IMR-90 (cell line): ENCODE results near the gene SRGAP3. TPM values are rescaled to one million over a fixed set of nuclear protein-coding genes. Genes with fewer than 3 reads are reported as not detected.

ENCODE experiments used
- ATAC-seq: fragments of 200-7000 bp; cut with Tn5 transposase; 2 replicates; pipeline ENCODE4 v1.9.1; 2020; ENCODE audit warnings: low read depth, mild to moderate bottlenecking, moderate library complexity
- BruUV-seq: library from RNA; stranded (reverse); fragments of 400-500 nt; replicated peaks from 2 replicates; lab custom pipeline; 2021; lab: Mats Ljungman, UMichigan
- CTCF ChIA-PET: fragments of 300-600 bp; formaldehyde crosslinking; extraction: SDS; loops from one replicate; lab custom pipeline; 2021; ENCODE audit warnings: antibody characterized with exemption; lab: Yijun Ruan, JAX
- POLR2A ChIA-PET: fragments of 300-600 bp; sonication (Branson Sonifier 250); formaldehyde crosslinking; loops from one replicate; lab custom pipeline; 2022; ENCODE audit warnings: antibody characterized with exemption; ENCODE audit not compliant: unreplicated experiment; lab: Charles Lee
- DNase-seq: peaks from one replicate; pipeline ENCODE4 v3.0.0; 2013
- H2AFZ ChIP-seq: replicated peaks from 2 replicates; pipeline ENCODE3; 2013; ENCODE audit warnings: low read length, mild to moderate bottlenecking; ENCODE audit not compliant: poor library complexity
- H2AK5ac ChIP-seq: 2 replicates; pipeline ENCODE4 v1.6.1; 2013; ENCODE audit warnings: low read depth, low read length, inconsistent platforms
- H2AK9ac ChIP-seq: replicated peaks from 2 replicates; pipeline ENCODE3; 2013; ENCODE audit warnings: mild to moderate bottlenecking, low read depth, low read length, moderate library complexity; ENCODE audit not compliant: poor library complexity
- H2BK120ac ChIP-seq: 2 replicates; pipeline ENCODE4 v1.6.1; 2013; ENCODE audit warnings: low read depth, low read length, inconsistent platforms
- H2BK15ac ChIP-seq: 3 replicates; pipeline ENCODE4 v1.6.1; 2013; ENCODE audit warnings: low read depth, low read length, inconsistent platforms
- H2BK20ac ChIP-seq: 2 replicates; pipeline ENCODE4 v1.6.1; 2013; ENCODE audit warnings: low read depth, mild to moderate bottlenecking, inconsistent platforms, low read length, moderate library complexity
- H2BK5ac ChIP-seq: 2 replicates; pipeline ENCODE4 v1.6.1; 2013; ENCODE audit warnings: mild to moderate bottlenecking, low read depth, low read length, inconsistent platforms; ENCODE audit not compliant: poor library complexity, severe bottlenecking
- H3K14ac ChIP-seq: replicated peaks from 2 replicates; pipeline ENCODE4 v1.6.1; 2013; ENCODE audit warnings: low read depth, low read length, inconsistent platforms
- H3K18ac ChIP-seq: 2 replicates; pipeline ENCODE4 v1.6.1; 2013; ENCODE audit warnings: low read depth, low read length, control low read depth
- H3K23ac ChIP-seq: 2 replicates; pipeline ENCODE4 v1.6.1; 2013; ENCODE audit warnings: low read depth, low read length, inconsistent platforms
- H3K27ac ChIP-seq: 2 replicates; pipeline ENCODE4 v1.5.1; 2013; ENCODE audit warnings: mild to moderate bottlenecking, control low read depth, low read length; ENCODE audit not compliant: insufficient read depth
- H3K27me3 ChIP-seq: 2 replicates; pipeline ENCODE4 v1.6.1; 2013; ENCODE audit warnings: low read length; ENCODE audit not compliant: control insufficient read depth, insufficient read depth
- H3K36me3 ChIP-seq: 2 replicates; pipeline ENCODE4 v1.6.1; 2013; ENCODE audit warnings: low read length, mixed read lengths; ENCODE audit not compliant: control insufficient read depth, insufficient read depth
- H3K4ac ChIP-seq: 2 replicates; pipeline ENCODE4 v1.6.1; 2013; ENCODE audit warnings: low read depth, low read length, inconsistent platforms
- H3K4me1 ChIP-seq: 2 replicates; pipeline ENCODE4 v1.6.1; 2013; ENCODE audit warnings: low read length, mixed read lengths; ENCODE audit not compliant: control insufficient read depth, insufficient read depth
- H3K4me2 ChIP-seq: 2 replicates; pipeline ENCODE4 v1.6.1; 2013; ENCODE audit warnings: low read depth, mild to moderate bottlenecking, control low read depth, low read length, moderate library complexity
- H3K4me3 ChIP-seq: 2 replicates; pipeline ENCODE4 v1.5.1; 2013; ENCODE audit warnings: low read depth, mild to moderate bottlenecking, control low read depth, low read length, moderate library complexity; ENCODE audit not compliant: insufficient read depth
- H3K56ac ChIP-seq: 2 replicates; pipeline ENCODE4 v1.6.1; 2013; ENCODE audit warnings: low read length, inconsistent platforms; ENCODE audit not compliant: insufficient read depth; ENCODE audit errors: extremely low read depth
- H3K79me1 ChIP-seq, 2 experiments: 2 replicates each; pipeline ENCODE4 v1.6.1; 2013; ENCODE audit warnings: low read length in 2 of 2, inconsistent platforms in 1 of 2, low read depth in 1 of 2
- H3K9ac ChIP-seq: 2 replicates; pipeline ENCODE4 v1.6.1; 2013; ENCODE audit warnings: low read depth, low read length, control low read depth
- H3K9me1 ChIP-seq: 2 replicates; pipeline ENCODE4 v1.6.1; 2013; ENCODE audit warnings: low read length, inconsistent platforms; ENCODE audit not compliant: insufficient read depth
- H3K9me3 ChIP-seq: 2 replicates; pipeline ENCODE4 v1.6.1; 2013; ENCODE audit warnings: low read length; ENCODE audit not compliant: control insufficient read depth, insufficient read depth
- H4K20me1 ChIP-seq: 2 replicates; pipeline ENCODE4 v1.6.1; 2013; ENCODE audit warnings: low read length, inconsistent platforms; ENCODE audit not compliant: insufficient read depth
- H4K5ac ChIP-seq: 2 replicates; pipeline ENCODE4 v1.6.1; 2013; ENCODE audit warnings: mild to moderate bottlenecking, low read depth, low read length, control low read depth
- H4K8ac ChIP-seq, 2 experiments: 2 replicates each; pipeline ENCODE4 v1.6.1; 2013; ENCODE audit warnings: low read depth in 2 of 2, low read length in 2 of 2, control low read depth in 1 of 2, inconsistent platforms in 1 of 2
- H4K91ac ChIP-seq: 2 replicates; pipeline ENCODE4 v1.6.1; 2013; ENCODE audit warnings: low read depth, low read length, inconsistent platforms; ENCODE audit not compliant: insufficient read depth
- BHLHE40 ChIP-seq: fragments of 150-350 bp; IDR thresholded peaks from 2 replicates; pipeline ENCODE4 v1.6.1; 2016; ENCODE audit warnings: mild to moderate bottlenecking, low read depth, low read length
- CEBPB ChIP-seq: IDR thresholded peaks from 2 replicates; pipeline ENCODE4 v1.6.1; 2012; ENCODE audit warnings: low read depth, low read length, improper control_type of control experiment
- CHD1 ChIP-seq: IDR thresholded peaks from 2 replicates; pipeline ENCODE4 v1.6.1; 2012; ENCODE audit warnings: low read depth, low read length, improper control_type of control experiment
- FOS ChIP-seq: fragments of 150-350 bp; IDR thresholded peaks from 2 replicates; pipeline ENCODE4 v1.6.1; 2016; ENCODE audit warnings: low read depth, low read length
- MAFK ChIP-seq: IDR thresholded peaks from 2 replicates; pipeline ENCODE4 v1.6.1; 2012; ENCODE audit warnings: low read depth, low read length, improper control_type of control experiment
- MAZ ChIP-seq: IDR thresholded peaks from 2 replicates; pipeline ENCODE4 v1.6.1; 2012; ENCODE audit warnings: low read depth, mild to moderate bottlenecking, low read length, improper control_type of control experiment, moderate library complexity, borderline replicate concordance
- MXI1 ChIP-seq: IDR thresholded peaks from 2 replicates; pipeline ENCODE4 v1.6.1; 2012; ENCODE audit warnings: low read depth, mild to moderate bottlenecking, low read length, moderate library complexity, borderline replicate concordance
- NFE2L2 ChIP-seq: fragments of 150-350 bp; IDR thresholded peaks from 2 replicates; pipeline ENCODE4 v1.6.1; 2016; ENCODE audit warnings: low read depth, mild to moderate bottlenecking, low read length
- POLR2A ChIP-seq: IDR thresholded peaks from 2 replicates; pipeline ENCODE4 v1.6.1; 2012; ENCODE audit warnings: mild to moderate bottlenecking, low read depth, low read length
- RAD21 ChIP-seq: IDR thresholded peaks from 2 replicates; pipeline ENCODE4 v1.6.1; 2012; ENCODE audit warnings: low read length, improper control_type of control experiment
- RCOR1 ChIP-seq: IDR thresholded peaks from 2 replicates; pipeline ENCODE4 v1.6.1; 2012; ENCODE audit warnings: mild to moderate bottlenecking, low read length, improper control_type of control experiment; ENCODE audit not compliant: insufficient replicate concordance
- RFX5 ChIP-seq: IDR thresholded peaks from 2 replicates; pipeline ENCODE4 v1.8.0; 2012; ENCODE audit warnings: low read depth, mild to moderate bottlenecking, low read length, moderate library complexity
- SMC3 ChIP-seq: fragments of 150-350 bp; IDR thresholded peaks from 2 replicates; pipeline ENCODE4 v1.6.1; 2016; ENCODE audit warnings: low read depth, mild to moderate bottlenecking, antibody characterized with exemption, low read length, moderate library complexity
- WGBS, 2 experiments: methylation state at CpG; one replicate each; pipeline versions ENCODE4 v1.1.5 to v1.1.7; 2013; ENCODE audit warnings: missing lambda C conversion rate in 2 of 2; ENCODE audit not compliant: insufficient read length in 1 of 2; ENCODE audit errors: extremely low coverage in 2 of 2; 5-methylcytosine and 5-hydroxymethylcytosine counted together
- dilution Hi-C: fragments of 300-500 bp; cut with HindIII; formaldehyde crosslinking; loops from one replicate; pipeline ENCODE4 v1.14.3; 2018; ENCODE audit warnings: low sequenced_read_pairs; ENCODE audit not compliant: unreplicated experiment
- in situ Hi-C: fragments of 300-500 bp; cut with MboI; formaldehyde crosslinking; loops from 3 replicates; pipeline ENCODE4 v1.14.3; 2019; ENCODE audit warnings: low sequenced_read_pairs, inconsistent platforms, mixed read lengths
- intact Hi-C: fragments of 100-400 bp; cut with micrococcal nuclease; formaldehyde crosslinking; loops from 2 replicates; pipeline ENCODE4 v1.10.0; 2022
- polyA plus RNA-seq, 3 experiments: library from polyadenylated mRNA; depleted of rRNA; stranded (reverse); fragments of >200 nt; gene quantifications; 2 replicates each; pipeline ENCODE4 v1.2.3, GENCODE V29; 2012; ENCODE audit warnings: low replicate concordance in 1 of 3
- total RNA-seq: library from RNA; depleted of rRNA; stranded (reverse); fragments of >200 nt; gene quantifications from 2 replicates; pipeline ENCODE4 v1.2.3, GENCODE V29; 2012
- TF ChIP-seq, protein P1 (sequence below): conservative IDR thresholded peaks from 2 replicates; pipeline ENCODE4 v1.5.1; 2012; ENCODE audit warnings: mild to moderate bottlenecking, low read depth, low read length, improper control_type of control experiment
- TF ChIP-seq, protein P2 (sequence below): fragments of 150-350 bp; IDR thresholded peaks from 2 replicates; pipeline ENCODE4 v1.6.1; 2017; ENCODE audit warnings: mild to moderate bottlenecking, antibody characterized with exemption, low read length, low read depth
- TF ChIP-seq, protein P3 (sequence below): fragments of 150-350 bp; IDR thresholded peaks from 2 replicates; pipeline ENCODE4 v1.6.1; 2016; ENCODE audit warnings: low read depth, mild to moderate bottlenecking, low read length, moderate library complexity, borderline replicate concordance

Gene SRGAP3
- total and polyA plus RNA-seq, 2 of the 4 experiments (the other 2 are of a cell fraction), result 0.68 to 1.4 TPM

DNA sequence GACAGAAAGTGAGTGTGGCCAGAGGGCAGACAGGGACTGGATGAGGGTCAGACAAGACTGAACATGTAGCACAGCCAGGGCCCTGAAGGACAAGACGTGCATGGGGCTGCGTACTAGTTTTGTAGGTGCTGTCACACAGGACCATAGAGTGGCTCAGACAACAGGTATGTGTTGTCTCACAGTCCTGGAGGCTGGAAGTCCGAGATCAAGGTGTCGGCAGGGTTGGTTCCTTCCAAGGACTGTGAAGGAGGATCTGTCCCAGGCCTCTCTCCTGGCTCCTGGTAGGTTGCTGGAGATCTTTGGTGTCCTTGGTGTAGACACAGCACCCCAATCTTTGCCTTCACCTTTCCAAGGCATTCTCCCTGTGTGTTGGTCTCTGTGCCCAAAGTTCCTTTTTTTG lies 136.4 kb downstream of the SRGAP3 start:
- Histone ChIP-seq H3K18ac (no peak overlapping the region), H3K4me3 (no peak overlapping the region), H2AK9ac (no peak overlapping the region), H2BK20ac (no peak overlapping the region), H4K8ac (no peak overlapping the region), H2BK5ac (no peak overlapping the region), H3K9me1 (no peaks in the 10 kb centered on the region), H2BK120ac (no peak overlapping the region), H3K23ac (no peak overlapping the region), H3K9ac (no peak overlapping the region), H3K36me3 (no peaks in the 10 kb centered on the region), H3K27me3 (peaks cover 4% of the 10 kb centered on the region), H3K79me1 (no peaks in the 10 kb centered on the region), H3K4ac (no peak overlapping the region), H4K91ac (no peak overlapping the region), H3K9me3 (no peaks in the 10 kb centered on the region), H3K4me2 (no peak overlapping the region), H4K5ac (no peak overlapping the region), H4K20me1 (no peaks in the 10 kb centered on the region), H2AK5ac (no peak overlapping the region), H3K56ac (no peak overlapping the region), H3K27ac (no peak overlapping the region), H2BK15ac (no peak overlapping the region), H3K14ac (no peak overlapping the region), H3K4me1 (no peaks in the 10 kb centered on the region), H2AFZ (no peak overlapping the region)
- in situ Hi-C loops (no loop called here), intact Hi-C loops (no loop called here), dilution Hi-C loops (no loop called here)
- ChIA-PET CTCF (no interaction called here), POLR2A (no interaction called here)
- no TSS peak for BruUV-seq
- no peak for ATAC-seq
- no peak for TF ChIP-seq CEBPB
- TF ChIP-seq MAZ, result no peak
- TF ChIP-seq, protein P1, sequence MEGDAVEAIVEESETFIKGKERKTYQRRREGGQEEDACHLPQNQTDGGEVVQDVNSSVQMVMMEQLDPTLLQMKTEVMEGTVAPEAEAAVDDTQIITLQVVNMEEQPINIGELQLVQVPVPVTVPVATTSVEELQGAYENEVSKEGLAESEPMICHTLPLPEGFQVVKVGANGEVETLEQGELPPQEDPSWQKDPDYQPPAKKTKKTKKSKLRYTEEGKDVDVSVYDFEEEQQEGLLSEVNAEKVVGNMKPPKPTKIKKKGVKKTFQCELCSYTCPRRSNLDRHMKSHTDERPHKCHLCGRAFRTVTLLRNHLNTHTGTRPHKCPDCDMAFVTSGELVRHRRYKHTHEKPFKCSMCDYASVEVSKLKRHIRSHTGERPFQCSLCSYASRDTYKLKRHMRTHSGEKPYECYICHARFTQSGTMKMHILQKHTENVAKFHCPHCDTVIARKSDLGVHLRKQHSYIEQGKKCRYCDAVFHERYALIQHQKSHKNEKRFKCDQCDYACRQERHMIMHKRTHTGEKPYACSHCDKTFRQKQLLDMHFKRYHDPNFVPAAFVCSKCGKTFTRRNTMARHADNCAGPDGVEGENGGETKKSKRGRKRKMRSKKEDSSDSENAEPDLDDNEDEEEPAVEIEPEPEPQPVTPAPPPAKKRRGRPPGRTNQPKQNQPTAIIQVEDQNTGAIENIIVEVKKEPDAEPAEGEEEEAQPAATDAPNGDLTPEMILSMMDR, result no peak
- no peak for TF ChIP-seq SMC3
- TF ChIP-seq CHD1, result no peak
- TF ChIP-seq RCOR1, result no peak
- TF ChIP-seq, protein P2, sequence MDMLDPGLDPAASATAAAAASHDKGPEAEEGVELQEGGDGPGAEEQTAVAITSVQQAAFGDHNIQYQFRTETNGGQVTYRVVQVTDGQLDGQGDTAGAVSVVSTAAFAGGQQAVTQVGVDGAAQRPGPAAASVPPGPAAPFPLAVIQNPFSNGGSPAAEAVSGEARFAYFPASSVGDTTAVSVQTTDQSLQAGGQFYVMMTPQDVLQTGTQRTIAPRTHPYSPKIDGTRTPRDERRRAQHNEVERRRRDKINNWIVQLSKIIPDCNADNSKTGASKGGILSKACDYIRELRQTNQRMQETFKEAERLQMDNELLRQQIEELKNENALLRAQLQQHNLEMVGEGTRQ, result no peak
- TF ChIP-seq FOS, result no peak
- no peak for TF ChIP-seq NFE2L2
- TF ChIP-seq, protein P3, sequence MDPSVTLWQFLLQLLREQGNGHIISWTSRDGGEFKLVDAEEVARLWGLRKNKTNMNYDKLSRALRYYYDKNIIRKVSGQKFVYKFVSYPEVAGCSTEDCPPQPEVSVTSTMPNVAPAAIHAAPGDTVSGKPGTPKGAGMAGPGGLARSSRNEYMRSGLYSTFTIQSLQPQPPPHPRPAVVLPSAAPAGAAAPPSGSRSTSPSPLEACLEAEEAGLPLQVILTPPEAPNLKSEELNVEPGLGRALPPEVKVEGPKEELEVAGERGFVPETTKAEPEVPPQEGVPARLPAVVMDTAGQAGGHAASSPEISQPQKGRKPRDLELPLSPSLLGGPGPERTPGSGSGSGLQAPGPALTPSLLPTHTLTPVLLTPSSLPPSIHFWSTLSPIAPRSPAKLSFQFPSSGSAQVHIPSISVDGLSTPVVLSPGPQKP, result no peak
- TF ChIP-seq BHLHE40, result no peak
- no peak for TF ChIP-seq MXI1
- no peak for TF ChIP-seq RAD21
- TF ChIP-seq RFX5, result no peak
- TF ChIP-seq POLR2A, result no peak
- no peak for TF ChIP-seq MAFK
- WGBS, 2 experiments, result 25% methylated on average over 2 of the region's 4 CpGs; no CpG with 5 or more reads in 1 of the 2 experiments
- no peak for DNase-seq
